Measurements from ENCODE around the gene DDRGK1.
"Not testable (repeated sequence)": the region's sequence is repeated elsewhere in the genome, so short reads cannot be mapped to it uniquely, and the experiment has no call there.

The DDRGK1 gene

DNA sequence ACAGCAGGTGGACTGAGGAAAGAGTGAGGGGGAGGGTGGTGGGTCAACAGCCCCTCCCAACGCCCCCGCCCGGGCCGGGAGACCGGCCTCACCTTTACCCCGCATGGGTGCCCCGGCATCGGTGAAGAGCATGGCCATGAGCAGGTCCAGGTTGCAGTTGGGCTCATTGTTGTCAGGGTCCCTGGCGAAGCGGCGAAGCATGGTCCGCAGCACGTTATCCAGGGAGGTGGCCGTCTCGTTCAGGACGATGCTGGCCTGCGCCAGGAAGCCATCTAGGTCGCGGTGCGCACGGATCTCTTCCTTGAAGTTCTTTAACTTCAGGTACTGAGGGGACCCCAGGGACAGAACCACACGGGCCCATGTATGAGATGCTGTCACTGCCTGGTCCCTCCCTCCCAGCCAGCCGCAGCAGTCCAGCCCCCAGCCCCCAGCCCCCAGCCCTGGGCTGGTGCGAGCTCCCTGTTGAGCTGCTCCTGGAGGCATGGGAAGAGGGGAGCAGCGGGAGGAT lies 29.6 kb upstream of the DDRGK1 start:
- no peak for DNase-seq

GRCh38 chr20:3233131-3233990 lies 28.9 kb upstream of the DDRGK1 start:
- DNase-seq, result no peak

DNA sequence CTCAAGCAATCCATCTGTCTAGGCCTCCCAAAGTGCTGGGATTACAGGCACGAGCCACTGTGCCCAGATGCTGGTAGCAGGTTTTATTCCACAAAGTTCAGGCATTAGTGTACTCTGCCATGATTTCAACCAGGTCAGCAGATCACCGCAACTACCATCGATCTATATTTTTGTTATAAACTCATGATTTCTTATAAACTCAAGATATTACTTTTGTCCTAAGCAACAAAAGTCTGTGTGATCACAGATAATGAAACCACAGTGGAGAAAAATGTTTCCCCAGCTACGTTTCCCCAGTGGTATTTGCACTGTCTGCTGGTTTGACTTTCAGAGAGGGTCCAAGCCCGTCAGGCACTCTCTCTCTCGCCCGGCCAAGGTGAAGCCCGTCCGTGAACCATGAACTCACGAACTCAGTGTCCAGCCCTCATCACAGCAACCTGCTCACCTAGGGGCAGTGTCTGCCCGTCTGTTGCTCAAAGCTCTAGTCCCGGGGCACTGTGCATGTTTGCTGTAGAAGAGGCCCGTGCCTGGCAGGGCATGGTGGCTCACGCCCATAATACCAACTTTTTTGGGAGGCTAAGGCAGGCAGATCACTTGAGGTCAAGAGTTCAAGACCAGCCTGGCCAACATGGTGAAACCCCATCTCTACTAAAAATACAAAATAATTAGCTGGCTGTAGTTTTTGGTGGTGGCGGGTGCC lies 27.6 kb upstream of the DDRGK1 start:
- DNase-seq, result no peak

GRCh38 chr20:3231116-3231515 lies 26.6 kb upstream of the DDRGK1 start:
- DNase-seq, result no peak

DNA sequence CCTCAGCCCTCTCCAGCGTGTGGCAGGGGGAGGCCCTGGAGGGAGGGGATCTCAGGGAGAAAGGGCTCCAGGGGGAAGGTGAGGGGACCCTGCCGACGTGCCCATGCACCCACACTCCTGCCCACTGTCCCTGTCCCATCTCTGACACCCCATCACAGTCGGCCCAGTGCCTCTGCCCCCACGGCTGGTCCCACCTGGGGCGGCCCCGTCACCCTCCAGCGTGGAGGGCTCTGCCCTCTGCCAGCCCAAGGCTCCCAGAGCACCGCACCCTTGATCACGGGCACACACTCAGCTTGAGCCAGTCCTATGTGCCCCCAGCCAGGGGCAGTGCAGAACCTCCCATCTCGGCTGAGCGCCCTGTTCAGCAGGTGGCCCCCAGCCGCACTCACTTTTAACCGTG lies 25.3 kb upstream of the DDRGK1 start:
- no peak for DNase-seq

- no peak for DNase-seq
These were observed 24.7 kb upstream of the DDRGK1 start for GRCh38 chr20:3229158-3229557.

DNA sequence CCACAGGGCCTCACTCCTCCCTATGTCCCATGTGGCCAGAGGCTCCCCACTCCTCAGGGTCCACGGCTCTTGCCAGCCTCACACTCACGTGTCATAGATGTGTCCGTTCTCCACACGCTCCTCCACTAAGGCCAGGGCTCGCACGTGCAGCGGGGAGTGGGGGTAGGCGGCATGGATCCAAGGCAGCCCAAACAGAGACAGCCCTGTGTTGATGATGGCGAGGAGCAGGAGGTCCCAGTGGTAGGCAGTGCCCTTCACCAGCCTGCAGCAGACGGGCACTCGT lies 24.2 kb upstream of the DDRGK1 start:
- no peak for DNase-seq

- DNase-seq, result no peak
These were observed 23.7 kb upstream of the DDRGK1 start for GRCh38 chr20:3227936-3228749.

GRCh38 chr20:3227506-3227905 lies 23.0 kb upstream of the DDRGK1 start:
- no peak for DNase-seq

DNA sequence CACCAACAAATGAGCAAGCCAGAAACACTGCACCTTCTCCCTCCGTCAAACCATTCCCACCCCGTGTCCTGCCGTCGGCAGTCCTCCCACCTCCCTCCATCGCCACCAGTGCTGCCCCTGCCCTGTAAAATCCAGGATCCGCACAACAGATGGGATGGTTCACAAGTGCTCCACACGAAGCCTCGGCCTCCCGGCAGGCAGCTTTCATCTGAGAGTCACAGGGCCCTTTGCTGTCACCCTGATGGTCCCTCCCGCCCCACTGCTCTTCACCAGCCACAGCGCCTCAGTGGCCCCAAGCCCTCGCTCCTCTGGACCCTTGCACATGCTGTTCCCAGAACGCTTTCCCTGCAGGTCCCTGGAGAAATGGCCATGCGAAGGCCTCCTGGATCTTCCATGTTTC lies 22.4 kb upstream of the DDRGK1 start:
- no peak for DNase-seq

GRCh38 chr20:3226093-3226492 lies 21.6 kb upstream of the DDRGK1 start:
- no peak for DNase-seq

DNA sequence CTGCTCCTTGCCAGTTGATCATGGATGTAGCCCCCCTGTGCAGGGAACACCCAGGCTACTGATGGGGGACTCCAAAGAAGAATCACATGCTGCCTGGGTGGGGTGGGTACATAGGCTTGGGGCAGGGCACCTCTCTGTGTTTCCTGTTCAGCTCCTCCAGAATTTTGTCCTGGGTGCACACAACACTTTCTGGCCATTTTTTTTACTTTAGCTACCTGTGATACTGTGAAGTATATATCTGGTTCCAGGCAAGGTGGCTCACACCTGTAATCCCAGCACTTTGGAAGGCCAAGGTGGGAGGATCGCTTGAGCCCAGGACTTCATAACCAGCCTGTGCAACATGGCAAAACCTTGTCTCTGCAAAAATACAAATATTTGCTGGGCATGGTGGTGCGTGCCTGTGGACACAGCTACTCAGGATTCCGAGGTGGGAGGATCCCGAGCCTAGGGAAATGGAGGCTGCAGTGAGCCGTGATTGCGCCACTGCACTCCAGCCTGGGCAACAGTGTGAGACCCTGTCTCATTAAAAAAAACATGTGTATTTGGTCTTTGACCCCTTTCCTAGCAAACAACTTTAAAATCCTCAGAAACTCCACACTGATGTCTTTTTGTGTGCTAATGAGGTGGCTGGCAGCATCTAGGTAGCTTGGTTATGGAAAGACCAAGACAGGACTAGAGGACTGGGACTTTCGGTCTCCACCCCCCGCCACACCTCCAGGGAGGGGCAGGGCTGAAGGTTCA lies 20.4 kb upstream of the DDRGK1 start:
- no peak for DNase-seq

- DNase-seq, result no peak
These were observed 19.7 kb upstream of the DDRGK1 start for GRCh38 chr20:3223994-3224680.

- DNase-seq, result no peak
These were observed 19.1 kb upstream of the DDRGK1 start for GRCh38 chr20:3223651-3223993.

- DNase-seq, result peak; percentile 14
These were observed 18.4 kb upstream of the DDRGK1 start for GRCh38 chr20:3222635-3223600.

DNA sequence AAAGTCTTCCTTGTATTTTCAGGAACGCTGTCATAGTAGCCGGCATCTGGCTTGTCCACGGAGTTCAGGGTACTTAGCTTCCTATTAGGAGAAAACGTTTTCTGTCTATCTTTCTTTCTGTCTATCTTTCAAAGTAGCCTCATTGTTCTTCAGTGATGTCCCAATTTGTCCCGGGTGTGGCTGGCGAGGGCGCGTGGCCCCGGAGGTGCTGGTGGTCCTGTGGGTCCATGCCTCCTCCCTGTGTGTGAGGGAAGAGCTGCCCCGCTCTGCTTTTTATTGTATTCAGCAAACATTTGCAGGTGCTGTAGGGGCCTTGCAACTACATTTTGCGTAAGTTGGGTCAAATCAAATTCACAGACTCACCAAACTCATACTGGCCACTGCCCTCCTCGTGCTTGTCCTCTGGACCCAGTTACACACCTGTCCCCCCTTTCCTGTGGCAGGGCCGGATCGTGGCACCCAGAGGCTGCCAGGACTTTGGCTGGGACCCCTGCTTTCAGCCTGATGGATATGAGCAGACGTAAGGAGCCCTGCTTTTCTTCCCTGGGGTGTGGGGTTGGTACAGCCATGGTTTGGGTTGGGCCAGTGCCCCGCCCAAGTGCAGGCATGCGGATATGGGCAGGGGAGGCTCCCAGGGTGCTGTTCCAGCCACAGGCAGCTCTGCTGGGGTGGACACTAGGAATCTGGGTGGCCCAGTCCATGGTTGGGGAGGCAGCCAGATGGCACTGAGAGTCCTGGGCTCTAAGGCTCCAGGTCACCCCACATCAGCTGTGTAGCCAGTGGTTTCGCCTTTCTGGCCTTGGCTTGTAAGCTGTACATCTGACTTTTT lies 17.1 kb upstream of the DDRGK1 start:
- DNase-seq, result no peak

DNA sequence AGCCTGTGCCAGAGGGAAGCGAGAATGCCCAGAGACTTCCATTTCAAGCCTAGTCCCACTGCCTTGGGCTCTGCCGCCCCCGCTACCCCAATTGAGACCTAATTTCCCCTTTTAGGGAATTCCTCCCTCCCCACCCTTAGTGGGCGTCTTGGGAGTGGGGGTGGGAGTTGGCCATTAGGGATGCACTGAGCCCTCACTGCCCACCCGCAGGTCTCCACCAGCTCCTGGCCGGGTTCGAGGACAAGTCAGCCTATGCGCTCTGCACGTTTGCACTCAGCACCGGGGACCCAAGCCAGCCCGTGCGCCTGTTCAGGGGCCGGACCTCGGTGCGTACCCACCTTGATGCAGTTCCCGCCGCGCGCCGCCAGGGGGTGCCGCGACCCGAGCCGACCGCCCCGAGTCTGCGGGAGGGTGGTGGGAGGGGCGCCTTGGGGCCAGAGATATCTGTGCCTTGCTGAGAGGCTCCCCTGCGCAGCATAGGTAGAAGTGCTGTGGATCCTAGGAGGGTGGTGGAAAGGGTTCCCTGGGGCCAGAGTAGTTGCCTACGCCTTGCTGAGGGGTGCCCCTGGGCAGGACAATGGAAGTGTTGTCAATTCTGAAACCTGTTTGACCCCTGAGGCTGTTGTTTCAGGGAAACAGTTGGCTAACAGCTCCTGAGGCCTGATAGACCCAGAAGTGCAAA lies 14.0 kb upstream of the DDRGK1 start:
- peak; percentile 23 for DNase-seq

DNA sequence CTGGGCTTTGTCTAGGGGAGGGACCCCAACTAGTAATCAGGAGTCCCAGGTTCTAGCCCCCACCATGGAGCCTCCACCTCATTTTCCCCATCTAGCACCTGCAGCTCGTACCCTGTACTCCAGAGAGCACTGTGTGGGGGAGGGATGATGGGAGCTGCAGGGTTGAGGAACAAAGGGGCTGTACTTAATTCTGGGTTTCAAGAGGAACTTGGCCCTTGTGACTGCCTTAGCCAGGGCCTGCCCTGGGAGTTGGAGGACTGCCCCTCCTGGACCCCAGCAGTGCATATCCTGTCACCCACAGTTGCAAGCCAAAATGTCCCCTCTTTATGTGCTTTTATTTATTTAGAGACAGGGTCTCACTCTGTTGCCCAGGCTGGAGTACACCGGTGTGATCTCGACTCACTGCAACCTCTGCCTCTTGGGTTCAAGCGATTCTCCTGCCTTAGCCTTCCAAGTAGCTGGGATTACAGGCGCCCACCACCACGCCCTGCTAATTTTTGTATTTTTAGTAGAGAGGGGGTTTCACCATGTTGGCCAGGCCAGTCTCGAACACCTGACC lies 11.0 kb upstream of the DDRGK1 start:
- DNase-seq, result not testable (repeated sequence)

DNA sequence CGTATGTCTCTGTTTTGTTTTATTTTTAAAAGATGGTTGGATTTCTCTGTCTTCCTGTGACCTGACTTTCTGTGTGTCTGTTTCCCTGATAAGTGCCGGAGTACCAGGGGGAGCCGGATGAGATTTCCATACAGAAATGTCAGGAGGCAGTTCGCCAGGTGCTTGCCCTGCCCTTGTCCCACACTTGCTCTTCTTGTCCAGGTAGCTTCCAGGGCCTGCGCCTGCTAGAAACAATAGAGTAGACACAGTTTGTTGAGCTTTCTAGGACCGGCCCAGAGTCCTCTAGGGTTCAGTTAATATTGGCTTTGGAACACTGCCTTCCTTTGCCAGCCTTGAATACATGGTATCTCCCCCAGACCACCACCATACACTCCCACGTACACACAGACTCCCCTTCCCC lies 8.7 kb upstream of the DDRGK1 start:
- no peak for DNase-seq

All from NCI-H1436 (cell line).